Heart left ventricle (tissue), 16 donors: ENCODE data around the gene RPA3. TPM values are rescaled to one million over a fixed set of nuclear protein-coding genes. Genes with fewer than 3 reads are reported as not detected.

ENCODE experiments used
- ATAC-seq, 4 donors: fragments of 200-7000 bp; cut with Tn5 transposase; one replicate each; pipeline ENCODE4 v1.9.1; 2020 to 2022; ENCODE audit warnings: moderate library complexity in 4 of 4, mild to moderate bottlenecking in 3 of 4, moderate number of reproducible peaks in 1 of 4
- DNase-seq, 5 donors: peaks; one replicate each; pipeline ENCODE4 v3.0.0-alpha.2; 2020
- H3K27ac ChIP-seq, 12 donors: fragments of 200-600 bp; sonication (generic) in 4 of 12; one replicate each; pipeline versions ENCODE4 v1.5.0 to v1.8.0; 2016 to 2022; ENCODE audit warnings: mild to moderate bottlenecking in 2 of 12
- H3K27me3 ChIP-seq, 9 donors: fragments of 200-600 bp; sonication (generic) in 2 of 9; one replicate each; pipeline versions ENCODE4 v1.5.1 to v1.8.0; 2016 to 2022; ENCODE audit warnings: mild to moderate bottlenecking in 3 of 9
- H3K36me3 ChIP-seq, 9 donors: fragments of 200-600 bp; sonication (generic) in 2 of 9; one replicate each; pipeline versions ENCODE4 v1.5.0 to v1.8.0; 2018 to 2022; ENCODE audit warnings: mild to moderate bottlenecking in 2 of 9
- H3K4me1 ChIP-seq, 12 donors: fragments of 200-600 bp; sonication (generic) in 4 of 12; one replicate each; pipeline versions ENCODE4 v1.5.0 to v1.8.0; 2016 to 2022; ENCODE audit warnings: mild to moderate bottlenecking in 3 of 12
- H3K4me3 ChIP-seq, 12 donors: fragments of 200-600 bp; sonication (generic) in 4 of 12; one replicate each; pipeline versions ENCODE4 v1.5.0 to v1.8.0; 2017 to 2022; ENCODE audit warnings: mild to moderate bottlenecking in 9 of 12, moderate library complexity in 4 of 12
- H3K9me3 ChIP-seq, 12 donors: fragments of 200-600 bp; sonication (generic) in 4 of 12; one replicate each; pipeline versions ENCODE4 v1.5.0 to v1.8.0; 2016 to 2022; ENCODE audit warnings: mild to moderate bottlenecking in 1 of 12
- POLR2A ChIP-seq, 2 donors: fragments of 450-650 bp; IDR thresholded peaks; one replicate each; pipeline ENCODE4 v1.6.1; 2017; ENCODE audit warnings: antibody characterized with exemption in 2 of 2, mild to moderate bottlenecking in 2 of 2, moderate library complexity in 2 of 2
- WGBS, 4 donors: extraction: QIAGEN DNeasy Blood & Tissue Kit in 2 of 4; methylation state at CpG; one replicate each; pipeline versions ENCODE4 v1.1.5 to v1.1.7; 2013 to 2018; 5-methylcytosine and 5-hydroxymethylcytosine counted together
- intact Hi-C, 10 donors: fragments of 100-400 bp; cut with DNase I; formaldehyde crosslinking; loops; one replicate each; pipeline versions ENCODE4 v1.11.1 to v1.14.2; 2022
- long read RNA-seq, 3 donors: library from polyadenylated mRNA; unstranded; transcript quantifications; one replicate each; pipeline ENCODE4 v2.0.0, GENCODE V29; 2020 to 2021
- polyA plus RNA-seq, 2 donors: library from polyadenylated mRNA; stranded (reverse); fragments of 200-250 nt; gene quantifications; one replicate each; pipeline ENCODE4 v1.2.3, GENCODE V29; 2013
- total RNA-seq, 9 donors: library from RNA; depleted of rRNA in 2 of 9; stranded (reverse); fragments of >200 nt in 2 of 9; fragmentation: NEBNext Ultra II Directional in 3 of 9; extraction: Animal tissue kit (Norgen Biotek cat#: 25700) in 3 of 9; gene quantifications; one replicate each; pipeline versions ENCODE4 v1.1.0 to v1.2.4, GENCODE V29; 2016 to 2023
- TF ChIP-seq, protein P1 (sequence below), 12 donors: fragments of 200-600 bp; sonication (generic) in 4 of 12; IDR thresholded peaks; one replicate each; pipeline versions ENCODE4 v1.5.0 to v1.8.0; 2018 to 2022; ENCODE audit warnings: antibody characterized with exemption in 12 of 12, mild to moderate bottlenecking in 5 of 12
- donor health status: ischemic (EF 13 %, LVEDD 7.1; RV severe dilation, severe dysfunction).
- donor health status: healthy with polysubstance abuse.
- donor health status: DM: no; HTN: yes; CAD: no.
- donor health status: DM: no; HTN: no; CAD: no.
- donor health status: ischemic (EF 25% LVEDD 6.9; RV normal size, moderate dysfunction).
- donor health status: ischemic (EF 25% LVEDD 5.7; RV mildly dilated, moderate dysfunction).
- donor health status: healthy.
- donor health status: DM: yes; HTN: yes; CAD: no.
- donor health status: ischemic (EF 35%, LVEDD 5.7; RV mildly dilated, moderate dysfunction).
- donor health status: nonischemic (EF 11% LVEDD 7.7; RV severe dilation, severe dysfunction).
- donor health status: DM: yes; HTN: yes; CAD: no.
- donor health status: PGD.
- donor health status: ischemic (EF 29% LVEDD 5.4; RV normal size, mild dysfunction).
- donor health status: nonischemic (EF 23%, LVEDD 6.1; RV moderate dilation, normal function).

RPA3 gene
- 10 to 100 TPM; 19.4 to 30.9 (median 27.0) TPM for total RNA-seq
- polyA plus RNA-seq = 10 to 100 TPM; 21.1 to 21.4 TPM
- long read RNA-seq, donor 1, partial matches to known transcripts = 13 of 17 reads
- long read RNA-seq, donor 1, other reads (novel, unspliced or antisense) = 3 of 17 reads
- long read RNA-seq, donor 2, partial matches to known transcripts = 13 of 14 reads
- long read RNA-seq, donor 2, other reads (novel, unspliced or antisense) = 0 of 14 reads
- long read RNA-seq, donor 3, partial matches to known transcripts = 11 of 12 reads
- long read RNA-seq, donor 3, other reads (novel, unspliced or antisense) = 1 of 12 reads

DNA sequence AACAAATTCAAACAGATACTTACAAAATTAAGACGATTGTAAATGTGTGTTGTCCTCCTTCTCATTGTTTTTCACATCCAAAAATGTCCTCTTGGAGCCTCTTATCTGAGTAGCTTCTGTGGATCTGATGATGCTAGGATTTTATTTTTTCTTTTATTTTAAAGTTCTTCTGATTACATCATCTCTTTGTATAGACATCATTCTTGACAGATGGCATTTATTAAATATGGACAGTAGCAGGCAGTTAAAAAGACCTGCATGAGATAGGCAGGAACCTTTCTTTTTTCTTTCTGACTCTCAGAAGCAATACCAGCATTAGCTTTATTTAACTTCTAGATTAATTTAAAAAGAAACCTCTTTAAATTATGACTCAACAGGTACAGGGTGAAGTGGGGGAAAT, at the start of gene RPA3:
RPA3 (minus strand) TSS at position 116 of the 400 bp plus-strand sequence. CDS start 78,189 bp downstream, outside the sequence.
- ATAC-seq (no peak), DNase-seq (no peak)
- Histone ChIP-seq H3K36me3 (no peaks in the 10 kb centered on the region), H3K27me3 (no peaks in the 10 kb centered on the region), H3K4me1 (peaks cover 0 to 19% (median 11%) of the 10 kb centered on the region in 12 donors), H3K27ac (no peak within 1 kb of the TSS), H3K4me3 (no peak within 1 kb of the TSS), H3K9me3 (no peaks in the 10 kb centered on the region)
- 80 to 86% (median 81%) methylated on average over 1 of the region's 1 CpG for WGBS, 4 donors
- intact Hi-C loops = no loop called here
- TF ChIP-seq, protein P1, sequence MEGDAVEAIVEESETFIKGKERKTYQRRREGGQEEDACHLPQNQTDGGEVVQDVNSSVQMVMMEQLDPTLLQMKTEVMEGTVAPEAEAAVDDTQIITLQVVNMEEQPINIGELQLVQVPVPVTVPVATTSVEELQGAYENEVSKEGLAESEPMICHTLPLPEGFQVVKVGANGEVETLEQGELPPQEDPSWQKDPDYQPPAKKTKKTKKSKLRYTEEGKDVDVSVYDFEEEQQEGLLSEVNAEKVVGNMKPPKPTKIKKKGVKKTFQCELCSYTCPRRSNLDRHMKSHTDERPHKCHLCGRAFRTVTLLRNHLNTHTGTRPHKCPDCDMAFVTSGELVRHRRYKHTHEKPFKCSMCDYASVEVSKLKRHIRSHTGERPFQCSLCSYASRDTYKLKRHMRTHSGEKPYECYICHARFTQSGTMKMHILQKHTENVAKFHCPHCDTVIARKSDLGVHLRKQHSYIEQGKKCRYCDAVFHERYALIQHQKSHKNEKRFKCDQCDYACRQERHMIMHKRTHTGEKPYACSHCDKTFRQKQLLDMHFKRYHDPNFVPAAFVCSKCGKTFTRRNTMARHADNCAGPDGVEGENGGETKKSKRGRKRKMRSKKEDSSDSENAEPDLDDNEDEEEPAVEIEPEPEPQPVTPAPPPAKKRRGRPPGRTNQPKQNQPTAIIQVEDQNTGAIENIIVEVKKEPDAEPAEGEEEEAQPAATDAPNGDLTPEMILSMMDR (IDR thresholded peaks at IDR 0.05) = no peak
- no peak for TF ChIP-seq POLR2A (IDR thresholded peaks at IDR 0.05)

- Histone ChIP-seq H3K4me3 (no peak overlapping the region), H3K36me3 (no peaks in the 10 kb centered on the region), H3K27ac (no peak overlapping the region), H3K9me3 (no peaks in the 10 kb centered on the region), H3K27me3 (no peaks in the 10 kb centered on the region), H3K4me1 (peaks cover 0 to 16% (median 3%) of the 10 kb centered on the region in 12 donors)
- no peak for TF ChIP-seq POLR2A (IDR thresholded peaks at IDR 0.05)
- TF ChIP-seq, protein P1 (IDR thresholded peaks at IDR 0.05) = no peak
- no peak for ATAC-seq
- no peak for DNase-seq
- intact Hi-C loops = loop anchor here in 5 of 10 donors (10.0 kb wide), 3 partner anchors 182 to 448 kb away; partner anchors contain the start of gene GLCCI1 (in 2 of the 5)
Observed at GRCh38 chr7:7766671-7767070, 48.3 kb upstream of the RPA3 start.

DNA sequence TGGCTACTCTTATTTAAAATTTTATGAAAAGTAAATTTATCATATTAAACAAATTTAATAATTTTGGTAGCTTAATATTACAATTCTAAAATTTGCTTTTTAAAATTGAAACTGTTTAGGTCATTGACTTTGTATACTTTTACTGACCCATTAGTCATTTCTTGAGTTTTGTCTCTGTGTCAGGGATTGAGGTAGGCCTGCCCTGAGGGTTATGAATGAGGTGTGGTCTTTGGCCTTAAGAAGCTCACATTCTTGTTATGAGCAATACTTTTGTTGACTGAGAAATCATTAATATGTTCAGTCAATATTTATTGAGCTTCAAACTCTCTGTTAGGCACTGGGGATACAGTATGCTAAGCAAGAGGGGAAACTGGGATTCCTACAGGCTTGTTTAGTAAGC, 47.0 kb upstream of the RPA3 start:
- H3K9me3 ChIP-seq = no peaks in the 10 kb centered on the region
- no peaks in the 10 kb centered on the region for H3K36me3 ChIP-seq
- intact Hi-C loops = loop anchor here in 5 of 10 donors (10.0 kb wide), 3 partner anchors 181 to 449 kb away; partner anchors contain the start of gene GLCCI1 (in 2 of the 5)
- no peak for DNase-seq
- no peak overlapping the region for H3K27ac ChIP-seq
- ATAC-seq = no peak
- TF ChIP-seq, protein P1 (IDR thresholded peaks at IDR 0.05) = no peak
- TF ChIP-seq POLR2A (IDR thresholded peaks at IDR 0.05) = no peak
- H3K4me1 ChIP-seq = peaks cover 0 to 17% (median 8%) of the 10 kb centered on the region in 12 donors
- no peak overlapping the region for H3K4me3 ChIP-seq
- no peaks in the 10 kb centered on the region for H3K27me3 ChIP-seq

GRCh38 chr7:7764520-7765396, 46.4 kb upstream of the RPA3 start:
- no peaks in the 10 kb centered on the region for H3K9me3 ChIP-seq
- intact Hi-C loops = loop anchor here in 9 of 10 donors (5.0 to 10.0 kb wide), 7 partner anchors 82 to 453 kb away; partner anchors contain the start of genes GLCCI1 (in 2 of the 9) and UMAD1 (in 1 of the 9)
- H3K4me3 ChIP-seq = no peak overlapping the region
- no peak overlapping the region for H3K27ac ChIP-seq
- WGBS, 4 donors = 87 to 97% (median 92%) methylated on average over 3 of the region's 3 CpGs
- peaks cover 0 to 17% (median 8%) of the 10 kb centered on the region in 12 donors for H3K4me1 ChIP-seq
- no peak for DNase-seq
- TF ChIP-seq, protein P1 (IDR thresholded peaks at IDR 0.05) = no peak
- no peak for TF ChIP-seq POLR2A (IDR thresholded peaks at IDR 0.05)
- no peaks in the 10 kb centered on the region for H3K27me3 ChIP-seq
- no peak for ATAC-seq
- no peaks in the 10 kb centered on the region for H3K36me3 ChIP-seq
